ENCODE data around the gene REP15. TPM values are rescaled to one million over a fixed set of nuclear protein-coding genes. Genes with fewer than 3 reads are reported as not detected.

The REP15 gene
- total RNA-seq, 1 experiment from 2014 or later, result 0.86 TPM

DNA sequence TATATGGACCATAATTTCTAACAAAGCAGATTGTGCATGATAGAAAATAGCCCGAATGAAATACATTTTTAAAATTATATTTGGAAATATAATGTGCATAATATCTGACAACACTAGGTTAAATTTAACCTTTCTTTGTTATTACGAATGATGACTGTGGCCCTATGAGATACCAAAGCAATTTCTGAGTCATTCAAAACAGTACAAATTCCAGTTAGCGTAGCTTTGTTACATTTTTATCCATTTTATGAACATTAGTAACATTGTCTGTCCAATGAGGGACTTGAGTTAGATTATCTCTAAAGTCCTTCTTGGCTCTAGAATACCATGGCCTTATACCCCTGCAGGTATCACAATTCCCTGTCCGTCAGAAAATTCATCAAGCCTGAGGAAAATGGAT lies 39.0 kb upstream of the REP15 start:
- no peak for TF ChIP-seq ZFX (IDR thresholded peaks at IDR 0.05)
- Histone ChIP-seq H3K27me3 (ENCODE audit: insufficient read depth, low read length) (no peaks in the 10 kb centered on the region), H3K9me3 (ENCODE audit: control insufficient read depth in 1 of 2, insufficient read depth in 1 of 2, low read depth in 1 of 2, low read length in 2 of 2) (no peaks in the 10 kb centered on the region), H3K27ac (ENCODE audit: low read depth, low read length) (no peak overlapping the region), H2AFZ (ENCODE audit: low read depth, low read length, poor library complexity, severe bottlenecking) (no peak overlapping the region), H3K9me2 (ENCODE audit: insufficient read depth) (no peaks in the 10 kb centered on the region), H3K36me3 (ENCODE audit: control insufficient read depth in 1 of 2, insufficient read depth in 2 of 2, low read length in 2 of 2) (peaks cover 0 to 5% of the 10 kb centered on the region in 2 experiments; a peak in 1 of 4 replicates), H3K4me1 (ENCODE audit: control insufficient read depth in 1 of 2, insufficient read depth in 2 of 2, low read length in 2 of 2) (no peaks in the 10 kb centered on the region), H4K20me1 (ENCODE audit: insufficient read depth) (no peaks in the 10 kb centered on the region), H3K79me2 (ENCODE audit: insufficient read depth, low read length) (no peaks in the 10 kb centered on the region), H3K4me2 (ENCODE audit: low read length) (no peak overlapping the region), H3K4me3 (replicated peaks in 1 of 2; ENCODE audit: low read depth in 1 of 2, low read length in 2 of 2) (no peak overlapping the region), H3K9ac (ENCODE audit: low read length) (no peak overlapping the region)
- ChIA-PET RAD21 (ENCODE audit: low non-redundant PET in 1 of 2, low total read pairs in 2 of 2, uncharacterized antibody in 2 of 2, unreplicated experiment in 2 of 2) (no interaction called here), CTCF (no interaction called here), POLR2A (no interaction called here)
- no TSS peak for BruUV-seq (replicated peaks)
- intact Hi-C loops (cut with micrococcal nuclease), result no loop called here
- ATAC-seq (no peak), DNase-seq (ENCODE audit: low read depth, low spot score) (no peak)

DNA sequence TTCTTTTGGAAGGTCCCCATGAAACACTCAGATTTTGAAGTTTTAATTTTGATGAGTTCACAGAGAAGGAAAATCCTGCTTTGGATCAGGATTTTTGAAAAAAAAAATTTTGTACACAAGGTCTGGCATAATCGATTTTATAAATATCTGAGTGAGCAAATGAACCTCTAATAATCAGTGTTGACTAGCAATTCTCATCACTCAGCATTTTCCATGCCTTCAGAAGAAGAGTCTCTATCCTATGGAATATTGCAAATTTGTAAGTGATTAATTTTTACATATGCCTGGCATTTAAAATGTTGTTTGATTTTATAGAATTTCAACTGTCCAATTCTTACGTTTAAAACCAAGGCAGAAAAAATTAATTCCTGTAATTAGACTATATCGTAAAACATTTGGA lies 30.5 kb upstream of the REP15 start:
- Histone ChIP-seq H3K9me3 (ENCODE audit: control insufficient read depth in 1 of 2, insufficient read depth in 1 of 2, low read depth in 1 of 2, low read length in 2 of 2) (no peaks in the 10 kb centered on the region), H3K27me3 (ENCODE audit: insufficient read depth, low read length) (no peaks in the 10 kb centered on the region), H3K4me3 (replicated peaks in 1 of 2; ENCODE audit: low read depth in 1 of 2, low read length in 2 of 2) (no peak overlapping the region), H3K27ac (ENCODE audit: low read depth, low read length) (no peak overlapping the region), H3K36me3 (ENCODE audit: control insufficient read depth in 1 of 2, insufficient read depth in 2 of 2, low read length in 2 of 2) (peaks cover 0 to 16% of the 10 kb centered on the region in 2 experiments; a peak in 1 of 4 replicates), H3K9ac (ENCODE audit: low read length) (no peak overlapping the region), H4K20me1 (ENCODE audit: insufficient read depth) (no peaks in the 10 kb centered on the region), H2AFZ (ENCODE audit: low read depth, low read length, poor library complexity, severe bottlenecking) (no peak overlapping the region), H3K4me2 (ENCODE audit: low read length) (no peak overlapping the region), H3K4me1 (ENCODE audit: control insufficient read depth in 1 of 2, insufficient read depth in 2 of 2, low read length in 2 of 2) (no peaks in the 10 kb centered on the region), H3K79me2 (ENCODE audit: insufficient read depth, low read length) (no peaks in the 10 kb centered on the region), H3K9me2 (ENCODE audit: insufficient read depth) (no peaks in the 10 kb centered on the region)
- DNase-seq (ENCODE audit: low read depth, low spot score) (no peak), ATAC-seq (no peak)
- intact Hi-C loops (cut with micrococcal nuclease), result no loop called here
- ChIA-PET RAD21 (ENCODE audit: low non-redundant PET in 1 of 2, low total read pairs in 2 of 2, uncharacterized antibody in 2 of 2, unreplicated experiment in 2 of 2) (no interaction called here), POLR2A (no interaction called here), CTCF (no interaction called here)
- no TSS peak for BruUV-seq (replicated peaks)
- TF ChIP-seq, protein P1, sequence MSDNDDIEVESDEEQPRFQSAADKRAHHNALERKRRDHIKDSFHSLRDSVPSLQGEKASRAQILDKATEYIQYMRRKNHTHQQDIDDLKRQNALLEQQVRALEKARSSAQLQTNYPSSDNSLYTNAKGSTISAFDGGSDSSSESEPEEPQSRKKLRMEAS (IDR thresholded peaks at IDR 0.05), result no peak
- TF ChIP-seq SRF (IDR thresholded peaks at IDR 0.05; ENCODE audit: low read depth), result no peak
- no peak for TF ChIP-seq FOSL1 (IDR thresholded peaks at IDR 0.05; ENCODE audit: low read depth)
- TF ChIP-seq, protein P2, sequence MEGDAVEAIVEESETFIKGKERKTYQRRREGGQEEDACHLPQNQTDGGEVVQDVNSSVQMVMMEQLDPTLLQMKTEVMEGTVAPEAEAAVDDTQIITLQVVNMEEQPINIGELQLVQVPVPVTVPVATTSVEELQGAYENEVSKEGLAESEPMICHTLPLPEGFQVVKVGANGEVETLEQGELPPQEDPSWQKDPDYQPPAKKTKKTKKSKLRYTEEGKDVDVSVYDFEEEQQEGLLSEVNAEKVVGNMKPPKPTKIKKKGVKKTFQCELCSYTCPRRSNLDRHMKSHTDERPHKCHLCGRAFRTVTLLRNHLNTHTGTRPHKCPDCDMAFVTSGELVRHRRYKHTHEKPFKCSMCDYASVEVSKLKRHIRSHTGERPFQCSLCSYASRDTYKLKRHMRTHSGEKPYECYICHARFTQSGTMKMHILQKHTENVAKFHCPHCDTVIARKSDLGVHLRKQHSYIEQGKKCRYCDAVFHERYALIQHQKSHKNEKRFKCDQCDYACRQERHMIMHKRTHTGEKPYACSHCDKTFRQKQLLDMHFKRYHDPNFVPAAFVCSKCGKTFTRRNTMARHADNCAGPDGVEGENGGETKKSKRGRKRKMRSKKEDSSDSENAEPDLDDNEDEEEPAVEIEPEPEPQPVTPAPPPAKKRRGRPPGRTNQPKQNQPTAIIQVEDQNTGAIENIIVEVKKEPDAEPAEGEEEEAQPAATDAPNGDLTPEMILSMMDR (IDR thresholded peaks at IDR 0.05 in 2 of 3, conservative IDR thresholded peaks at IDR 0.05 in 1 of 3; ENCODE audit: borderline replicate concordance in 1 of 3, insufficient read depth in 1 of 3, low read depth in 2 of 3, low read length in 2 of 3), result no peak
- no peak for TF ChIP-seq EZH2phosphoT487 (IDR thresholded peaks at IDR 0.05; ENCODE audit: borderline replicate concordance)
- no peak for TF ChIP-seq EGR1 (IDR thresholded peaks at IDR 0.05; ENCODE audit: low read depth)
- no peak for TF ChIP-seq ZNF274 (IDR thresholded peaks at IDR 0.05; ENCODE audit: low read depth, low read length)
- TF ChIP-seq, protein P3, sequence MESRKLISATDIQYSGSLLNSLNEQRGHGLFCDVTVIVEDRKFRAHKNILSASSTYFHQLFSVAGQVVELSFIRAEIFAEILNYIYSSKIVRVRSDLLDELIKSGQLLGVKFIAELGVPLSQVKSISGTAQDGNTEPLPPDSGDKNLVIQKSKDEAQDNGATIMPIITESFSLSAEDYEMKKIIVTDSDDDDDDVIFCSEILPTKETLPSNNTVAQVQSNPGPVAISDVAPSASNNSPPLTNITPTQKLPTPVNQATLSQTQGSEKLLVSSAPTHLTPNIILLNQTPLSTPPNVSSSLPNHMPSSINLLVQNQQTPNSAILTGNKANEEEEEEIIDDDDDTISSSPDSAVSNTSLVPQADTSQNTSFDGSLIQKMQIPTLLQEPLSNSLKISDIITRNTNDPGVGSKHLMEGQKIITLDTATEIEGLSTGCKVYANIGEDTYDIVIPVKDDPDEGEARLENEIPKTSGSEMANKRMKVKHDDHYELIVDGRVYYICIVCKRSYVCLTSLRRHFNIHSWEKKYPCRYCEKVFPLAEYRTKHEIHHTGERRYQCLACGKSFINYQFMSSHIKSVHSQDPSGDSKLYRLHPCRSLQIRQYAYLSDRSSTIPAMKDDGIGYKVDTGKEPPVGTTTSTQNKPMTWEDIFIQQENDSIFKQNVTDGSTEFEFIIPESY (IDR thresholded peaks at IDR 0.05; ENCODE audit: extremely low read depth, insufficient replicate concordance, low read length), result no peak
- TF ChIP-seq, protein P4, sequence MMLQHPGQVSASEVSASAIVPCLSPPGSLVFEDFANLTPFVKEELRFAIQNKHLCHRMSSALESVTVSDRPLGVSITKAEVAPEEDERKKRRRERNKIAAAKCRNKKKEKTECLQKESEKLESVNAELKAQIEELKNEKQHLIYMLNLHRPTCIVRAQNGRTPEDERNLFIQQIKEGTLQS (IDR thresholded peaks at IDR 0.05), result no peak
- TF ChIP-seq CBX3 (IDR thresholded peaks at IDR 0.05; ENCODE audit: low read depth), result no peak
- no peak for TF ChIP-seq POLR2A (IDR thresholded peaks at IDR 0.05; ENCODE audit: borderline replicate concordance, extremely low read depth, insufficient read depth, insufficient read length)
- no peak for TF ChIP-seq EZH2 (IDR thresholded peaks at IDR 0.05)
- no peak for TF ChIP-seq YY1 (IDR thresholded peaks at IDR 0.05; ENCODE audit: extremely low read depth, insufficient replicate concordance, low read depth, low read length)
- no peak for TF ChIP-seq SIN3A (IDR thresholded peaks at IDR 0.05; ENCODE audit: low read depth)
- no peak for TF ChIP-seq ELF1 (IDR thresholded peaks at IDR 0.05; ENCODE audit: borderline replicate concordance, low read depth)
- no peak for TF ChIP-seq JUND (IDR thresholded peaks at IDR 0.05)
- no peak for TF ChIP-seq CEBPB (IDR thresholded peaks at IDR 0.05; ENCODE audit: low read depth)

Data from HCT116 (cell line).